NCI-H2081 (cell line): Measurements from ENCODE around the gene PRKCA.

ENCODE experiments used
- DNase-seq, 2 experiments: peaks; one replicate each; lab custom pipeline; 2025; lab: John Stamatoyannopoulos, UW

PRKCA gene

DNA sequence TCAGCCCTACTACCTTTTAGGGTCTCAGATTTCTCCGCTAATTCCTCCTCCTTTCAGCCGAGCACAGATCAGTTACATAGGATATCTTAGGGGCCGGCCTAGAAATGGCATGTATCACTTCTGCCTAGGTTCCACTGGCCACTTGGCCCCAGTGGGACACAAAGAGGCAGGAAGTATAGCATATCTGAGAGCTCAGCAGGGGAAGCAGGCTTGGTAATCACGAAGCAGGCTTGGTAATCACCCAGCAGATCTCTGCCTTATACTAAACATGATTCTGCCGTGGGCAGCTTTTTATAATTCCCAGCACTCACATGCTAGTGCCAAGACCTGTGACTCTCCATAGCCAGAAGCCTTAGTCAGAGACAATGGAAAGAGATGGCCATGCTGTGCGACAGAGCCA, 472.9 kb downstream of the PRKCA start:
- no peak for DNase-seq

DNA sequence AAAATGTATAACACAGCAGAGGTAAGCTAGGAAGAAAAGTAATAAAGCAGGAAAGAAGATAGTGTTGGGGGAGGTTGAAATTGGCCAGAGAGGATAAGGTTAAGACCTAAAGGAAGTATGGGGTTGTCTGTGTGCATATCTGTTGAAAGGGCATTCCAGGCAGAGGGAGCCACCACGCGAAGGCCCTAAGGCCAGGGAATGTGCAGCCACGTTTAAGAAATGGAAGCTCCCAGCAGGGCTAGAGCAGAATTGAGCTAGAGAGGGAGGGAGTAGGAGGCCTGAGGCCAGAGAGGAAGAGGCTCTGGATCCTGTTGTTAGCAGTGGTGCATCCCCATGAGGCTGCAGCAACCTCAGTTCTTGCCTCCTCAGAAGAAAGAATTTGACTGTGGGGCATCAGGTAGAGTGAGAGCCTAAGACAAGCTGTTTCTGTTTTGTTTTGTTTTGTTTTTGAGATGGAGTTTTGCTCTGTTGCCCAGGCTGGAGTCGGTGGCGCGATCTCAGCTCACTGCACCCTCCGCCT, 473.5 kb downstream of the PRKCA start:
- DNase-seq: no peak

DNA sequence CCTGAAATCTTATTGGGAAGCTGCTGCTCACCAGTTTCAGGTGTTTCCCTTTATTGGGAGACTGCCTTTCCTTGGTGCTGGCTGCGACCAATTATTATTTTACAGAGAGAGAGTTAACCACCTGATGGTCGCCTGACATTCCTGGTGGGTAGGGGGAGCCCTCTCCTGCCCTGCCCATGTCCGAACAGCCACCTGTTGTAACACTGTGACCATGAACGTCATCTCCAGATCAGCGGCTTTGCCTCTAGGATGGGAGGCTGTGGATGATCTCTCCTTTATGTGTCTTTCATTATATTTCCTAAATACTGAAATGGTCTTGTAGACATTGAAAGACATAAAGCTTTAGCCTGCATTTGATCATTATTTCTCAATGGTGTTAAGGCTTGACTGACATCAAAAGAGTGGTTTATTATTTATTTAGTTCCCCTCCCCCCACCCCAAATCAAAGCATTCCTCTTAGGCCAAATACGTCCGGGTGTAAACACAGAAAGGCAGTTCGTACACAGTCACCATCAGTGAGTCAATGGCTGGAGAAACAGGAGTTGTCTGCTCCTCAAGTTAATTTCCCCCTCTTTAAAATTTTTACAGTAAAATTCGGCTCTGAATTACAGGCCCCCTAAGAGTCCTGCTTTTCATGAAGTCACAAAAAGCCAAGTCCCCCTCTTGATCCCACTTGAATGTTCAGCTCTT, 474.7 kb downstream of the PRKCA start:
- DNase-seq: no peak

DNA sequence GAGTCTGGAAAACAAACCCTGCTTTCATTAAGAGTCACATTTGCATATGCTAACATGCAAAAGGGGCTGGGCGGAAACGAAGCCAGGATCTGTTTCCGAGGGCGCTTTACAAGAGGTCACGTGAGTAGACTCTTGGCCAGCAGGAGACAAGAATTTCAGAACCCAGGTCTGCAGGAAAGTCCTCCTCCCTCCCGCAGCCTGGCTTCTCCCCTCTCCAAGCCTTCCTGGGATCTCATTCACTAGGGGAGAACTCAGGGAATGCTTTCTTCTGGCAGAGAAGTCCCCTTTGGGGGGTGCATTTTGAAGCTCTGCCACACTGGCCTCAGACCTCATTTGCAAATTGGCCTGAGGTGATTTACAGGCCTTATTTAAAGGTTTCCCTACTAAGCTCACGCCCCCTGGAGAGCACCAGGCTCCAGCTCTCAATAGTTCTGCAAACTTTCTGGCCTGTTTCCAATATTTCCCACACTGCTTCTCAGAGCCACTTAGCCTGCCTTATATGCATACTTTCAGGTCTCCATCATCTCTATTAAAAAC, 475.3 kb downstream of the PRKCA start:
- DNase-seq: peak; percentile 9 to 51

DNA sequence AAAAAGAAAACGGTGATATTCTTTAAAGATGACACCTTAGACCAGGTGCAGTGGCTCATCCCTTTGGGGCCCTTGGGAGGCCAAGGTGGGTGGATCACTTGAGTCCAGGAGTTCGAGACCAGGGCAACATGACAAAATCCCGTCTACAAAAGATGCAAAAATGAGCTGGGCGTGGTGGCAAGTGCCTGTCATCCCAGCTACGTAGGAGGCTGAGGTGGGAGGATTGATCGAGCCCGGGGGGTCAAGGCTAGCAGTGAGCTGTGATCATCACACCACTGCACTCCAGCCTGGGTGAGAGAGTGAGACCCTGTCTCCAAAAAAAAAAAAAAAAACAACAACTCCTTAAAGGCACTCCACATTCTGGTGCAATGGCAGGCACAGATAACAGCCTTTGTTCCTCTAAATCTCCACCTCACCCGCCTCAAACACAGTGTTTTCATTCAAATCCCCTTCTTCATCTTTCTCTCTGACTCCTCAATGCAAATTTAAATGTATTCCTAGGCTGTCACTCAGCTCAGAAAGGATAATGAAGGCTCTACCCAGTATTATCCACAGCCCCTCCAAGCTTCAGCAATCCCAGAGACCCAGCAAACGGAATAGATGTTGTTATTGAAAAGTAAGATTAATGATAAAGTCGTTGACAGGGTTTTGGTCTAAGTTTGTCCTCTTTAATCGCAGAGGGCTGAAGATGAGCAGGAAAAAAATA, 476.3 kb downstream of the PRKCA start:
- DNase-seq: no peak

DNA sequence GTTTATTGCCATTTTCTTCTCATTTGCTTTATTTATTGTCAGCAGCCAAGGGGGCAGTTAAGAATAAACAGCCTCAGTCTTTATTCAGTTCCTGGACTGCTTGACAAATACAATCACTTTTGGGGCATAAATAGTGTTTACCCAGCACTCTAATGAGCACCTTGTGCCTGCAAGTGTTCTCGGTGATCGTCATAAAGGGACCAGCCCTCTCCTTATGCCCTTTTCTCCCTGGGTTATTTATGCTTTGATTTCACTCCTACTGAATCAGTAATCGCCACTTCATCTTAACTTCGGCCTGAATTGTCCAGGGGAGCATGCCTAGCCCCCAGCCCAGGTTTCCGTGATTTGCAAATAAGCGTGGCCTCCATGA, 476.8 kb downstream of the PRKCA start:
- DNase-seq: peak in 1 of 2 experiments; percentile 29

DNA sequence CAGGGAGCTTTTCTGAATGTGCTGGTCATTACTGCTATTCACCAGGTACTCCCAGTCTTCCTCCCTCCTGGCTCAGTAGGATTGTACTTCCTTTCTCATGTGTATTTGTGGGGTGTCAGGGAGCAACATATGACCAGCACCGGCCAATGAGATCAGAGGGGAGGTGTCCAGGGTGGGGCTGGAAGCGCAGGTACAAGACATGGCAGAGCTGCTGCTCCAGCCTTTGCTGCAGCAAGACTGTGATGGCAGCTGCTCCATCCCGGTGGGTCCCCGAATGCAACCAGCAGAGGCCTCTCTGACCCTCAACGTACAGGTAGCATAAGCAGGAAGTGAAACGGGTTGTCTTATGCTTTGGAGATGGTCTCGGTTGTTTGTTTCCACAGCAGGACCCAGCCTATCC, 478.7 kb downstream of the PRKCA start:
- DNase-seq: no peak

DNA sequence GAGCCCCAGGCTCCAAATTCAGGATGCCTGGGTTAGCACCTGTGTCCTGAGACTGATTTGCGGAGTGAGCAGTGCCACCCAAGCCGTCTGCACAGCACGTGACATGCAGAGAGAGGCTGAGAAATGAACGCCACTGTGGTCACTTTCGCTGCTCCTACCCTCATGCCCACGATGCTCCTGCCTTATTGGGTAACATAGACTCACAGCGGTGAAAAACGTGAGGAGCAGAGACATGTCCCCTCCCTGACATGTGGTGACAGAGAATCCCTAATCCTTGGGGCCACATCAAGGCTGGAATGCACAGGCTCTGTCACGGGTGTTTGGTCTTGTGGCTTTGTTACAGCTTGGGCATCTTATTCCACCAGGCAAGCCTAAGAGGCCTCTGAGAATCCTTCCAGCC, 480.4 kb downstream of the PRKCA start:
- no peak for DNase-seq

DNA sequence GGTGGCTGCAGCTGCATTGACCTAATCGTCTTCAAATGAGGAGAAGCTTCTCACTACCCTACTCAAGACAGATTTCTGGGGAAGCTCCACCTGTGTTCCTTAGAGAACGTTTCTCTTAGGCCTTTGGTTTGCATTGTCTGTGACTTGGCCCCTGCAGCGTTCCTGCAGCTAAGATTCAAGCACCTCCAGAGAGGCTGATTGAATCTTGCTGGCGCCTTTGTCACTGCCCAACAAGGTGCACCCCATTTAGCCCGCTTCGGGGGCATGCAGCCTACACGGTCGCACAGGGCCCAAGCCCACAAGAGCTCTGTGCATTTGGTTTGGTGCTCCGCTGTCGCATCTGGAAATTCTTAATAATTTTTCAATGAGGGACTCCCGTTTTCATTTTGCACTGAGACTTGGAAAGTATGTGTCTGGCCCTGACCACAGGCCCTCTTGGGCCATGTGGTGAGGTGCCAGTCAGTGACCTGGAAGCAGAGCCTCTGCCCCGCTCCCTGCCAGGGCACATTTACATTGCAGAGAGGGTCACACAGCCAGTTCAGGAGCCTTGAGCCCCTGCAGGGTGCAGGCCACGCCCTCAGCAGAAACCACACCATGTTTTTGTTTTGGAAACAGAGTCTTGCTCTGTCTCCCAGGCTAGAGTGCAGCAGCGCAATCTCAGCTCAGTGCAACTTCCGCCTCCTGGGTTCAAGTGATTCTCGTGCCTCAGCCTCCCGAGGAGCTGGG, 481.4 kb downstream of the PRKCA start:
- no peak for DNase-seq

DNA sequence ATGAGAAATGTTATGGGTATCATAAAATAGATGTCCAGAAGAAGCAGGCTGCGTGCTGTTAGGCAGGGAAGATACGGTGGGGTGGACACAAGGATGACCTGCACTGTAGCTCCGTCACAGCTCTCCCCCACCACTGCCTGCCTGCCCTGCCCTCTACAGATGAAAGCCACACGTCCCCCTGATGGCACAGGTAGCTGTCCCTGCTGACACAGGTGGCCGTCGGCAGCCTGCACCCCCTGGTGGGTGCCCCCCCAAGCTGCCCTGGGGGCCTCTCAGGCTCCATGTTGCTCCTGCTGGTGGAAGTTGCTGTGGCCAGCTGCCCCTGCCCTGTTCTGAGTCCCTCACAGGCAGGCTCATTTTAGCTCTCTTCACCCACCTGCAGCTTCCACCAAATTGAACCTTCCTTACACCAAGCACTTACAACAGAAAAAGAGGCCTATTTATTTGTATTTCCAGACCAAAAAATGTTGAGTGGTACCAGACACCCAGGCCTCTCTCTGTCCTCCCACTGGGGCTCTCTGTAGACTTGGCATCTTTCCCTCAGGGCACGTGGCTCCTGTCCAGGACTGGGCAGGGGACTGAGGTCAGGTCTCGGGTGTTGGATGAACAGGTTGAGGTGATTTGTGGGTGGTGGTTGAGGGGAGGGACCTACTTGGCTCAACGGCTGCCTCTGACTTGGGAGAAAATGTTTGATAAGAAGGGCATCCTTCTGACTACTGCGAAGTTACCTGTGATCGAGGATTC, 482.4 kb downstream of the PRKCA start:
- no peak for DNase-seq

DNA sequence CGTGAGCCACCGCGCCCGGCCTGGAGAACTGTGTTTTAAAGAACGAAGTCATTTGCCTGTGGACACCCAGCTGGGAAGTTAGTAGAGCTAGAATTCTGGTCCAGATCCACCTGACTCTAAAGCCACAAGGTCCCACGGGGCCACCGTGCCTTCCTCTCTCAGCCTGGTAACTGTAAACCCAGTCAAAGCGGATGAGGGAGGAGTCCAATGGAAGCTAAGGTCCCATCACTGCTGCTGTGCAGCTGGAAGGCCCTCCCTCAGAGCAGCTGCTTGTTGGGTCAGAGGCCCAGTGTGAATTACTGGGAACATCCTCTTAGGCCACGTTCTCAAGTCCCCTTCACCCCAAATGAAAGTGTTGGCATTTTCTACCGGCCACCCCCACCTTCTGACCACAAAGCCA, 483.7 kb downstream of the PRKCA start:
- DNase-seq: no peak

DNA sequence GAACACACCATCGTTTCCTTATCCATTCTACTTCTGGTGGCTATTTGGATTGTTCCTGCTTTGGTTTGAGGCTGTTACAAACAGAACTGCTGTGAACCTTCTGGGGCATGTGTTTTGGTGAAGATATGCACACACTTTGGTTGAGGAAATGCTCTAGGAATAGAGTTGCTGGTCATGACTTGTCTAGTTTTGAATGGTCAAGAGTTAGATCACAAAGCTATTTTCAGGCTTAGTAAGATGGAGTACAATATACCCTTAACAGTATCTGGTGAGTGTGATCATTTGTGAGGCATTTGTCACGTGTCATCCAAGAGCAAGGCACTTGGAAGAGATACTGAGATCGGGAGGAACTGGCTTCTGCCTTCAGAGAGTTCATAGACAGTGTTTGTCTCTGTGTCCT, 485.5 kb downstream of the PRKCA start:
- DNase-seq: no peak

DNA sequence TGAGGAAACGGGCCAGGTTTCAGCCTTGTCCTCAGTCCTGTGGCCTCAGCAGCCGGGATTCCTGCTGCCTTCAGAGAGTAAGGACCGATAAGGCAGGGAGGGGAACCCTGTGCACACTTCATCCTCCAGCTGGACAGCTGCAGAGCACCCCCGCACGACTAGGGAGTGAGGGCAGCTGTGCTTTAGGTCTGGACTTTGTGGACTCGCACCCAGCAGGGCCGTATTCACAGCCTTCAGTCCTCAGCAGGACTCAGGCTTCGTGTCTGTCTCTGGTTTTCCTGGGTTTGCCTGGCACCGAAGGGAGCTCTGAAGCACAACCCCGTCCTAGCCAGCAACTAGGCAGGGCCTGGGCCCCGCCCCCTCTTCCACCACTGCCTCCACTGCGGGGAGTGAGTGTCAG, 486.7 kb downstream of the PRKCA start:
- no peak for DNase-seq

DNA sequence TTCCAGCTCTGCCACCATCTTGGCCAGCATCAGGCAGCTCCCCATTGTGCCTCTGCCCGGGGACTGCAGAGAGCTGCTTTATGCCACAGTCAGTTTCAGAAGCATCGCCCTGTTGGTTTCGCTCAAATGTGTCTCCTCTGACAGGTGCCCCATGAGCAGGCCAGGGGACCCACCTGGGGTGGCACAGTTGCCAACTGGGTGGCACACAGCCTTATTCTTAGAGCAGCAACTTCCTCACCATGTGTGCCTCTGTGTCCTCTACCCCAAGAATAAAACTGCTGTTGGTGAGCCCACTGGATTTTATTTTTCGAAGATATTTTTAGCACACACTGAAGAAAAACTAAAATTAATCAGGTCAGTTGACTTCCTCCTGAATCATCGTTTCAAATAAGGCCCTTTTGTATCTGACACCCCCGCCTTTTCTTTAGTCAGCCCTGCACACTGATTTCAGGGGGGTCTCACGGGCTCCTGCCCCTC, 487.6 kb downstream of the PRKCA start:
- no peak for DNase-seq

DNA sequence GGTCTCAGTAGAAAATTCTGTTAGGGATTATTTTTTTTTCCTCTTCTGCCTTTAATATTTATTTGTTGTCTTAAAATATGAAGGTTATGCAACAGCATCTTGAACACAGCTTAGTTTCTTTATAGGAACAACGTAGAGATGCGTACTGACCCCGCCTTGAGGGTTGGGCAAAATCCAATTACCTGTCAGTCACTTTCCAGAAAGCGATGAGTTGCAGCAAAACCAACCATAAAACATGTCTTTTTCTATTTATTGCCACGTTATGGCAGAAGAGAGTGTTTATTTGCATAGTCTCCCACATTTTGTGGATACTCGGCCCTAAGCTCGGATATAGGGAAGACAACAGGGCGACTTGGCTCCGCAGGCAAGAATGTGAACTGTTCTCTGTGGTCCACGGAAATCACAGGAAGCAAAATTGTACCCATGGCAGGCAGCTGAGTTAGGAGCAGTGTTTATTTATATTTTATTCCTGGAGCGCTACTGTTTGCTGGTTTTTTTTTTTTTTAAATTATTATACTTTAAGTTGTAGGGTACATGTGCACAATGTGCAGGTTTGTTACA, 488.2 kb downstream of the PRKCA start:
- no peak for DNase-seq

DNA sequence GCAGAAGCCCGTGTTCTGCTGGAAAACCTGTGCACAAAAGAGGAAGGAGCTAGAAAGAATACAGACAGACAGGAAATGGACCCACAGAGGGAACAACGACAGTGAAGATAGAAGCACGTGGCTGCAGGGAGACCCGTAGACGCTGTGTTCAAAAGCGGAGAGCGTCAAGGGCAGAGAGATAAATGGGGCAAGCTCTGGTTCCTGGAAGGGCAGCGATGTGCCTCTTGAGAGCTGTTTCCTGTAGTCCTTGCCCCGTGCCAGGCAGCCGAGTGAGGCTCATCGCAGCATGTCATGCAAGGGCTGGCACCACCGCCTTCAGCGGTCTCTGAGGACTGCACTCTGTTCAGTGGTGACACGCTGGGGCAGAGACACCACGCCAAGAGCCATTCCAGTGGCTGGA, 488.9 kb downstream of the PRKCA start:
- no peak for DNase-seq

DNA sequence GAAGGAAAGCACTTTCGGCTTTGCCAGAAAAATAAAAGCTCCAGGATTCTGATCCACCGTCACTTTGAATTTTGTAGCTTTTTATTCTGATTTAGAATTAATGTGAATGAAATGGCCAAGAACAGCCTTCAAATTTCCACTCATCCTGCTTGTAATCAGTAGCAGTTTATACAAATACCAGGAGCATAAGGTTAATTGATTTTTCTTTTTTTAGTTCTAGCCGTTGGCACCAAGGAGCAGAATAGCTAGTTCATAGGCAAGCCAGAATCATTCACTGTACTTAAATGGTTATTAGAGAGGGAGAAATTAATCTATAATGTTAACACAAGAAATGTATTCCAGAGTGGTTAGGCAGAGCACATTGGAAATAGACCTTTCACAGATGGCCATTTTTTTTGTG, 491.4 kb downstream of the PRKCA start:
- no peak for DNase-seq

DNA sequence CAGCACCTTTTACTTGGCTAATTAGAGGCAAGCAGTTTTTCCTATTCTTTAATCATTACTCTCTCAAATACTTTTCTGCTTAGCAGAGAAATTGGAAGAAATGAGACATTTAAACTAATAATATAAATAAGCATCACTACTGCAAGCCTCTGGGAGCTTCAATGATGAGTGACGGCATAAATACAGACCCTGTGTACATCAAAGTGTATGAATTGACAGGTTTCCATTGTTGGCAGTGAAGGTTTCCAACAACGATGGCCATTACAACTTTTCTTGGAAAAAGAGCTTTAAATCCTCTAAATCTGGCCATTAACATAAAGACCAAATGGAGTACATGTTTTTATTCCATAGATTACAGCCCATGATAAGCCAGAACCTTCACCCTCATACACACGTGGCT, 493.1 kb downstream of the PRKCA start:
- DNase-seq: no peak

DNA sequence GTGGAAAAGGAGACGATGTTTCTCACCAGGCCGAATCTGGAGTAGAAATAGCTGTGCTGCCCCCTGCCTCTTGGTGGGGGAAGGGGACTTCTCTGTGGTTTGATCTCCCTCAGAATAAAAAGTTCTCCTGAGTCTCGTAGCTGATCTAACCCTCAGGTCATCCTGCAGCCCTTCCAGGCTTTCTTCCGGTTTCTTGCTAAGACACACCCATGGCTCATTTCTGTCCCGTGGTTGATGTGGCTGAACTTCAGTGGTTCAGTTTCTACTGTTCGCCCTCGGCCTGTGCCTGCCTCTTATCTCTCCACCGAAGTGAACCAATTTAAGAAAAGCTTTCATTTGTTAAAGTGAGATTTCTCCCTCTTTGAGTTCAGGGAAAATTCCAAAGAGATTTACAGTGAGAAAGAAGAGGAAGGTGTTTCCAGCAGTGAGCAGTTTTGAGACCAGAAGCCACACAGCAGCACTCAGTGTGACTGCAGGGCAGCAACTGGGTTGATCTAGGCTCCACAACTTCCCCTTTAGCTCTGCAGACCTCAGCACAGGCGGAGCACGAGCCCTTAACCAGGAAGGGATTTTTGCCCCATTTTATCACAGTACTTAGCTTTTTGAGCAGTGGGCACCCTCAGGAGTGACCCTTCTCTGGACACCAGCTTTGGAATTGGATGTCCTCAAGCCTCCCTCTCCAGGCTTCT, 497.6 kb downstream of the PRKCA start:
- no peak for DNase-seq

DNA sequence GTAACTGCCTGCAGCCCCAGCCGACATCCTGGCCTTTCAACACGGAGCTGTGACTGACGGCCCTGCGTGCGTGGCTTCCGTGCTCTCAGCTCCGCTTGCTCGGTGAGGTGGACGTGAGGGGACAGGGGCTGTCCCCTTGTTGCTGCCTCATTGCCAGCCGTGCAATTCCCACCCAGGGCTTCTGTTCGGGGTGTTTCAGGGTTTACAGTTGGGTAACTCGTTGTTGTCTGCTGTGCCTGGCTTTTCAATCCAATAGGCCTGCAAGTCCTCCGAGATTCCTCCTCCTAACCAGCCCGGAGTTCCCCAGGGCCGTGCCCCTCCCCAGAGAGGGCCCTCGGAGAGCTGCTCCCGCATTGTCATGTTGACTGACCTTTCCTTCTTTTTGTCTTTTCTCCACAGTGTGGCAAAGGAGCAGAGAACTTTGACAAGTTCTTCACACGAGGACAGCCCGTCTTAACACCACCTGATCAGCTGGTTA, 501.1 kb downstream of the PRKCA start:
- no peak for DNase-seq

DNA sequence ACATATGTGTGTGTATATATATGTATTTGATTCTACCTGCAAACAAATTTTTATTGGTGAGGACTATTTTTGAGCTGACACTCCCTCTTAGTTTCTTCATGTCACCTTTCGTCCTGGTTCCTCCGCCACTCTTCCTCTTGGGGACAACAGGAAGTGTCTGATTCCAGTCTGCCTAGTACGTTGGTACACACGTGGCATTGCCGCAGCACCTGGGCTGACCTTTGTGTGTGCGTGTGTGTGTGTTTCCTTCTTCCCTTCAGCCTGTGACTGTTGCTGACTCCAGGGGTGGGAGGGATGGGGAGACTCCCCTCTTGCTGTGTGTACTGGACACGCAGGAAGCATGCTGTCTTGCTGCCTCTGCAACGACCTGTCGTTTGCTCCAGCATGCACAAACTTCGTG, 503.2 kb downstream of the PRKCA start:
- DNase-seq: no peak
